ENCODE data around the gene PEX6.
A peak's percentile ranks its signal among the peaks of the same experiment; 100 is the strongest.

PEX6 gene

DNA sequence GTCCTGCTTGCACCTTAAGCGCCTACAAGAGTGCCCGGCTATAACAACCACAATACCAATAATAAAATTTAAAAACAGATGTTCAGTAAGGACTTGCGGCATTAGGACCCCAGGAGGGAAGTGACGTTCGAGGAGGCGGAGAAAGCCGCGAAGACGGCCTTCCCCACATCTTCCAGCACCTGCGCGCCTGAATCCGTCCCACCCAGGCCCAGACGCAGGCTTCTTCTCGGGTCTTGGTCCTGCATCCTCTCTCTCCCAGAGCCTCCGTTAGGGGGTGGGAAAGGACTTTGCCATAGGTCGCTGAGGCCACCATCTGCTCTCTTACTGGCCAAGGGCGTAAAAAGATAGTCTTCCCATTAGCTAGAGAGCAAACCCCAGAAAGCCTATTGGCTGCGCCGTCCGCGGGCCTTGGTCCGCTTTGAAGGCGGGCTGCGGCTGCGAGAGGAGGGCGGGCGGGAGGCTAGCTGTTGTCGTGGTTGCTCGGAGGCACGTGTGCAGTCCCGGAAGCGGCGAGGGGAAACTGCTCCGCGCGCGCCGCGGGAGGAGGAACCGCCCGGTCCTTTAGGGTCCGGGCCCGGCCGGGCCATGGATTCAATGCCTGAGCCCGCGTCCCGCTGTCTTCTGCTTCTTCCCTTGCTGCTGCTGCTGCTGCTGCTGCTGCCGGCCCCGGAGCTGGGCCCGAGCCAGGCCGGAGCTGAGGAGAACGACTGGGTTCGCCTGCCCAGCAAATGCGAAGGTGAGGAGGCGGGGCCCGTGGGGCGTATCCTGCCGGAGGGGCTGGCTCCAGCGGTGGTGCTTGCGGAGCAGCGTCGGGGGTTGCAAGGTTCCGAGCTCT, 49.8 kb downstream of the PEX6 start, which contains the start of gene CNPY3:
Gene CNPY3, plus strand, starts transcription at position 495 of the 835 bp plus-strand sequence. Its CDS starts 91 bp downstream, at position 586.
- peak; percentile 97 for DNase-seq

GRCh38 chr6:42925248-42925857, 53.6 kb downstream of the PEX6 start:
- DNase-seq, result no peak

DNA sequence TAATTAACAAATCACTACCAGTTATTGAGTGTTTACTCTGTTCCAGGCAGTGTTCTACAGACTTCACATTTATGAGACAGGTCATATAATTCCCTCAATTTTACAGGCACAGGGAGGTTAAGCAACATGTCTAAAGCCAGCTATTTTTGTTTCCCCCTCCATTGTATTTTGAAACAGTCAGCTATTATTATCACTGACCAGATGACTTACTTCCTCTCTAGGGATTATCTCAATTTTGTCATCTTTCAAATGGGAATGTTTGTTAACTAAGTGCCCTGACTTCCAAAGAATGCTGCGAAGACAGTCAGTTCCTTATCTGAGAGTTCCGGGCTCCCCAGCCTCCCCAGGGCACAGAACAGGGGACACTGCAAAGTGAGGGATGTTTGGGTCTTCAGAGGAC, 55.3 kb downstream of the PEX6 start:
- DNase-seq, result no peak

DNA sequence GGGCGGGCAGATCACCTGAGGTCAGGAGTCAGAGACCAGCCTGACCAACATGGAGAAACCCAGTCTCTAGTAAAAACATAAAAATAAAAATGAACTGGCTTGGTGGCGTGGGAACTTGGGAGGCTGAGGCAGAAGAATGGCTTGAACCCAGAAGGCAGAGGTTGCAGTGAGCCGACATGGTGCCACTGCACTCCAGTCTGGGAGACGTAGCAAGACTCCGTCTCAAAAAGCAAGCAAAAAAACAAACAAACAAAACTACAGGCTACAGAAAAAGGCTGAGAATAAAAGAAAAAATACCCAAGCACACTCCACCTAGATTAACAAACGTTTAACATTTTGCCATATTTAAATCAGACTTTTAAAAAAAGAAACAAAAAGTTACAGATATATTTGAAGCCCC, 57.2 kb downstream of the PEX6 start:
- DNase-seq, result no peak

DNA sequence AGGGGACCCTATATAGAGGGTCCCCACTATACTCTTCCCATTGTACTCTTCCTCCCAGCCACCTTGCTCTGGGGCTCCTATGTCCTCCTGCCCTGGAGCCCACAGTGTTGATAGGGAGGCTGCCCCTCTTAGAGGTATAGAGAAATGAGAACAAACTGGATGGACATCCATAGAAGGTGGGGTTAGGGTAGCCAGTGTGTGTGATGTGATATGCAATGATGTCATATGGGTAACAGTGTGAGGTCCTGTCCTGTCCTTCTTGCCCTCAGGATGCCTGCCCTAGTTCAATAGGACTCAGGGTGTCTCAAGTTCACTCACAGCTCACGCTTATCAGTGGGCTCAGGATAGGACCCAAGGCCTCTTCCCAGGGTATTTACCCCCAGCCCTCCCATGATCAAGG, 62.7 kb downstream of the PEX6 start:
- DNase-seq, result no peak

GRCh38 chr6:42915732-42916131, 63.2 kb downstream of the PEX6 start, which contains the start of gene PTCRA:
Gene PTCRA (plus strand): TSS chr6:42916053. CDS start chr6:42916070, 17 bp downstream.
- DNase-seq, result no peak

- DNase-seq, result no peak
Measured at GRCh38 chr6:42914546-42914945, 64.4 kb downstream of the PEX6 start.

Data from NCI-H2171 (cell line).